Thoracic aorta (tissue), 2 donors: Measurements from ENCODE around the gene RSF1. TPM values are rescaled to one million over a fixed set of nuclear protein-coding genes. Genes with fewer than 3 reads are reported as not detected.

Experiments used
- ATAC-seq: fragments of 150-250 bp; one replicate; pipeline ENCODE4 v1.8.0; 2017; ENCODE audit warnings: low read depth; ENCODE audit not compliant: insufficient number of reproducible peaks, low FRiP score
- DNase-seq: peaks from one replicate; pipeline ENCODE4 v3.0.0-alpha.2; 2020; ENCODE audit warnings: low spot score
- H3K27ac ChIP-seq, 2 donors: fragments of 200-600 bp; sonication (generic); 1 replicate in 1 of 2; 2 replicates in 1 of 2; pipeline ENCODE4 v1.5.1; 2016; ENCODE audit warnings: mild to moderate bottlenecking in 2 of 2, moderate library complexity in 2 of 2
- H3K27me3 ChIP-seq: fragments of 200-600 bp; sonication (generic); replicated peaks from 2 replicates; pipeline ENCODE4 v1.6.0; 2016; ENCODE audit warnings: mild to moderate bottlenecking; ENCODE audit not compliant: insufficient read depth
- H3K36me3 ChIP-seq: fragments of 200-600 bp; sonication (generic); one replicate; pipeline ENCODE4 v1.5.1; 2016
- H3K4me1 ChIP-seq, 2 donors: fragments of 200-600 bp; sonication (generic); 1 replicate in 1 of 2; 2 replicates in 1 of 2; pipeline versions ENCODE4 v1.5.1 to v1.6.0; 2016; ENCODE audit warnings: low read depth in 2 of 2, mild to moderate bottlenecking in 1 of 2; ENCODE audit not compliant: control insufficient read depth in 1 of 2
- H3K4me3 ChIP-seq: fragments of 200-600 bp; sonication (generic); 2 replicates; pipeline ENCODE4 v1.5.1; 2016; ENCODE audit warnings: mild to moderate bottlenecking
- H3K9me3 ChIP-seq: fragments of 200-600 bp; sonication (generic); 2 replicates; pipeline ENCODE4 v1.5.1; 2016
- total RNA-seq, 2 donors: library from RNA; depleted of rRNA; stranded (reverse); fragments of >200 nt; gene quantifications; one replicate each; pipeline versions ENCODE4 v1.1.0 to v1.2.3, GENCODE V29; 2016
- TF ChIP-seq, protein P1 (sequence below): fragments of 200-600 bp; sonication (generic); IDR thresholded peaks from one replicate; pipeline ENCODE4 v1.5.1; 2019; ENCODE audit warnings: antibody characterized with exemption

Gene RSF1
- total RNA-seq, 2 donors from 2014 or later = 86.6 to 107 TPM

- peaks cover 0 to 2% of the 10 kb centered on the region in 2 donors for H3K4me1 ChIP-seq
- TF ChIP-seq, protein P1, sequence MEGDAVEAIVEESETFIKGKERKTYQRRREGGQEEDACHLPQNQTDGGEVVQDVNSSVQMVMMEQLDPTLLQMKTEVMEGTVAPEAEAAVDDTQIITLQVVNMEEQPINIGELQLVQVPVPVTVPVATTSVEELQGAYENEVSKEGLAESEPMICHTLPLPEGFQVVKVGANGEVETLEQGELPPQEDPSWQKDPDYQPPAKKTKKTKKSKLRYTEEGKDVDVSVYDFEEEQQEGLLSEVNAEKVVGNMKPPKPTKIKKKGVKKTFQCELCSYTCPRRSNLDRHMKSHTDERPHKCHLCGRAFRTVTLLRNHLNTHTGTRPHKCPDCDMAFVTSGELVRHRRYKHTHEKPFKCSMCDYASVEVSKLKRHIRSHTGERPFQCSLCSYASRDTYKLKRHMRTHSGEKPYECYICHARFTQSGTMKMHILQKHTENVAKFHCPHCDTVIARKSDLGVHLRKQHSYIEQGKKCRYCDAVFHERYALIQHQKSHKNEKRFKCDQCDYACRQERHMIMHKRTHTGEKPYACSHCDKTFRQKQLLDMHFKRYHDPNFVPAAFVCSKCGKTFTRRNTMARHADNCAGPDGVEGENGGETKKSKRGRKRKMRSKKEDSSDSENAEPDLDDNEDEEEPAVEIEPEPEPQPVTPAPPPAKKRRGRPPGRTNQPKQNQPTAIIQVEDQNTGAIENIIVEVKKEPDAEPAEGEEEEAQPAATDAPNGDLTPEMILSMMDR = no peak
- no peaks in the 10 kb centered on the region for H3K36me3 ChIP-seq
- H3K9me3 ChIP-seq = no peaks in the 10 kb centered on the region
- DNase-seq (no peak), ATAC-seq (no peak)
- H3K27me3 ChIP-seq = no peaks in the 10 kb centered on the region
- H3K27ac ChIP-seq = no peak overlapping the region
- H3K4me3 ChIP-seq = no peak overlapping the region
Observed at GRCh38 chr11:77778549-77778948, 42.0 kb downstream of the RSF1 start.

GRCh38 chr11:77778118-77778517, 42.4 kb downstream of the RSF1 start:
- TF ChIP-seq, protein P1 = no peak
- H3K4me3 ChIP-seq = no peak overlapping the region
- no peaks in the 10 kb centered on the region for H3K27me3 ChIP-seq
- no peak for ATAC-seq
- peaks cover 0 to under 1% of the 10 kb centered on the region in 2 donors for H3K4me1 ChIP-seq
- no peaks in the 10 kb centered on the region for H3K36me3 ChIP-seq
- DNase-seq = no peak
- H3K9me3 ChIP-seq = no peaks in the 10 kb centered on the region
- no peak overlapping the region for H3K27ac ChIP-seq

DNA sequence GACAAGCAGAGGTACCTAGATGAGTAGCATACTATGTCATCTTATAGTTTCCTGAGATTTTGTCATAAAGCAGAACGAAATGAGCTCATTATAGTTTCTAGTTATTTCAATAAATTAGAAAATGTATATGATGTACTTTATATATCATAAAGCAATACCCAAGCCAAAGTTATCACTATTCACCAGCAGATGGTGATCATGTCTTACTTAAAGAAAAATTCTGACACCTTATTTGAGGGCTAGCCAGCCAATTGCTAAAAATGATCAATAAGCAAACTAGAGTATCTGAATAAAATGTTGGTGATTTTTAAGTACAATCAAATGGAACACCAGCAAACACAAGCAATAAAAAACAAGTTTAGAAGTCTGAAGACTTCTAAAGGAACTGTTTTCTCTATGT, 44.1 kb downstream of the RSF1 start:
- no peaks in the 10 kb centered on the region for H3K27me3 ChIP-seq
- H3K27ac ChIP-seq = no peak overlapping the region
- peaks cover 1 to 2% of the 10 kb centered on the region in 2 donors for H3K4me1 ChIP-seq
- no peaks in the 10 kb centered on the region for H3K36me3 ChIP-seq
- DNase-seq (no peak), ATAC-seq (no peak)
- TF ChIP-seq, protein P1 = no peak
- no peaks in the 10 kb centered on the region for H3K9me3 ChIP-seq
- H3K4me3 ChIP-seq = no peak overlapping the region

- Histone ChIP-seq H3K4me3 (no peak overlapping the region), H3K9me3 (no peaks in the 10 kb centered on the region), H3K27ac (no peak overlapping the region), H3K4me1 (peaks cover 4 to 7% of the 10 kb centered on the region in 2 donors), H3K36me3 (no peaks in the 10 kb centered on the region), H3K27me3 (no peaks in the 10 kb centered on the region)
- TF ChIP-seq, protein P1 = no peak
- DNase-seq = no peak
- no peak for ATAC-seq
Observed at GRCh38 chr11:77775936-77776335, 44.6 kb downstream of the RSF1 start.

DNA sequence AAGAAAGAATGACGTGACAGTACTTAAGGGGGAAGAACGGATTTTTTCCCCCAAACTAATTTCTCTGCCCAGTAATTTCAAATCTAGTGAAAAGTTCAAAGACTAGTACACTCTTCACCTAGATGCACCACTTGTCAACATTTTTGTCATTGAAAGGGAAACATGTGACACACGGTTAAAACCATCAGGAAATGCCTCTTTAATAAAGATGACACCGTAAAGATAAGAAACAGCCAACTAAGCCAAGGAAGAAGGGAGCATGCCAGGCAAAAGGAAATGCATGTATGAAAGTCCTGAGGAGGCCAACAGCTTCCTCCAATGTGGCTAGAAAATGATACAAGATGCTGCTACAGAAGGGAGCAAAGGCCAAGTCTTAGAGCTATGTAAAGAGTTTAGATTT, 49.4 kb downstream of the RSF1 start:
- no peak overlapping the region for H3K27ac ChIP-seq
- ATAC-seq = no peak
- no peaks in the 10 kb centered on the region for H3K27me3 ChIP-seq
- H3K4me3 ChIP-seq = no peak overlapping the region
- TF ChIP-seq, protein P1 = no peak
- H3K4me1 ChIP-seq = peaks cover 4 to 9% of the 10 kb centered on the region in 2 donors
- H3K9me3 ChIP-seq = no peaks in the 10 kb centered on the region
- DNase-seq = no peak
- no peaks in the 10 kb centered on the region for H3K36me3 ChIP-seq
